Panc1 (cell line): Measurements from ENCODE around the gene AGBL1. TPM values are rescaled to one million over a fixed set of nuclear protein-coding genes. Genes with fewer than 3 reads are reported as not detected.

Experiments used
- ATAC-seq: fragments of 200-7000 bp; cut with Tn5 transposase; 2 replicates; pipeline ENCODE4 v1.9.1; 2020; ENCODE audit warnings: mild to moderate bottlenecking, moderate library complexity
- BruUV-seq: library from RNA; stranded (reverse); fragments of 400-500 nt; replicated peaks from 2 replicates; lab custom pipeline; 2021; lab: Mats Ljungman, UMichigan
- CTCF ChIA-PET: fragments of 300-600 bp; sonication (Branson Sonifier 250); formaldehyde crosslinking; loops from one replicate; lab custom pipeline; 2022; ENCODE audit warnings: antibody characterized with exemption; lab: Charles Lee
- POLR2A ChIA-PET: fragments of 300-600 bp; sonication (Branson Sonifier 250); formaldehyde crosslinking; loops from one replicate; lab custom pipeline; 2022; ENCODE audit warnings: antibody characterized with exemption; lab: Charles Lee
- DNase-seq: peaks from one replicate; pipeline ENCODE4 v3.0.0-alpha.2; 2010; ENCODE audit warnings: low read depth, low spot score
- H3K27ac ChIP-seq: 2 replicates; pipeline ENCODE4 v1.5.1; 2011; ENCODE audit warnings: mild to moderate bottlenecking, low read length, inconsistent platforms
- H3K27me3 ChIP-seq: fragments of 200-500 bp; sonication (Bioruptor generic); 2 replicates; pipeline ENCODE4 v1.6.0; 2014; ENCODE audit warnings: low read length, inconsistent platforms; ENCODE audit not compliant: control insufficient read depth, insufficient read depth
- H3K36me3 ChIP-seq: fragments of 200-500 bp; sonication (Bioruptor generic); 2 replicates; pipeline ENCODE4 v1.5.1; 2014; ENCODE audit warnings: inconsistent platforms, mild to moderate bottlenecking, low read length, moderate library complexity; ENCODE audit not compliant: control insufficient read depth, insufficient read depth
- H3K4me1 ChIP-seq: 2 replicates; pipeline ENCODE4 v1.5.1; 2011; ENCODE audit warnings: inconsistent platforms, mild to moderate bottlenecking, low read length, moderate library complexity; ENCODE audit not compliant: control insufficient read depth, insufficient read depth
- H3K4me3 ChIP-seq, 2 experiments: 2 replicates each; pipeline ENCODE4 v1.5.1; 2011 to 2012; ENCODE audit warnings: low read depth in 2 of 2, low read length in 2 of 2, mild to moderate bottlenecking in 2 of 2, inconsistent platforms in 1 of 2, moderate library complexity in 1 of 2
- H3K9me3 ChIP-seq: fragments of 200-500 bp; sonication (Bioruptor generic); 2 replicates; pipeline ENCODE4 v1.5.1; 2014; ENCODE audit warnings: low read depth, mild to moderate bottlenecking, inconsistent platforms, low read length, moderate library complexity; ENCODE audit not compliant: control insufficient read depth, insufficient read depth
- CTCF ChIP-seq: fragments of 450-650 bp; IDR thresholded peaks from 2 replicates; pipeline ENCODE4 v1.5.1; 2017; ENCODE audit warnings: mild to moderate bottlenecking
- POLR2AphosphoS5 ChIP-seq: IDR thresholded peaks from 2 replicates; pipeline ENCODE4 v1.6.1; 2012; ENCODE audit warnings: mild to moderate bottlenecking, low read depth, low read length, moderate library complexity
- REST ChIP-seq, 2 experiments: IDR thresholded peaks; 2 replicates each; pipeline ENCODE4 v1.6.1; 2011 to 2012; ENCODE audit warnings: low read depth in 2 of 2, control low read depth in 1 of 2, low read length in 1 of 2, mild to moderate bottlenecking in 1 of 2, moderate library complexity in 1 of 2; ENCODE audit not compliant: insufficient read depth in 1 of 2
- SIN3A ChIP-seq: IDR thresholded peaks from 2 replicates; pipeline ENCODE4 v1.6.1; 2012; ENCODE audit warnings: low read depth, mild to moderate bottlenecking, low read length, moderate library complexity, borderline replicate concordance; ENCODE audit not compliant: insufficient read depth
- TCF7L2 ChIP-seq: IDR thresholded peaks from 2 replicates; pipeline ENCODE4 v1.6.1; 2011; ENCODE audit warnings: mild to moderate bottlenecking, low read depth, low read length, inconsistent platforms
- in situ Hi-C: cut with HindIII; loops from 2 replicates; pipeline ENCODE4 v1.10.0; 2016; ENCODE audit warnings: low sequenced_read_pairs, low pct_unique_long_range_greater_than_20kb
- intact Hi-C: fragments of 100-400 bp; cut with micrococcal nuclease; formaldehyde crosslinking; loops from one replicate; pipeline ENCODE4 v1.10.0; 2022; ENCODE audit not compliant: unreplicated experiment
- total RNA-seq: library from RNA; stranded (reverse); gene quantifications from one replicate; pipeline ENCODE4 v1.2.1, GENCODE V29; 2021; ENCODE audit not compliant: unreplicated experiment

The AGBL1 gene
- total RNA-seq, 1 experiment from 2014 or later: not detected

GRCh38 chr15:86040356-86041033 lies 39.2 kb upstream of the AGBL1 start:
- Histone ChIP-seq H3K9me3 (no peaks in the 10 kb centered on the region), H3K27me3 (peaks cover 4% of the 10 kb centered on the region; the same call in 1 of the 2 replicates), H3K4me3 (no peak overlapping the region), H3K4me1 (no peaks in the 10 kb centered on the region), H3K36me3 (no peaks in the 10 kb centered on the region), H3K27ac (no peak overlapping the region)
- ChIA-PET POLR2A (no interaction called here), CTCF (no interaction called here)
- in situ Hi-C loops (no loop called here), intact Hi-C loops (no loop called here)
- TF ChIP-seq SIN3A: no peak
- TF ChIP-seq CTCF: no peak
- no peak for TF ChIP-seq REST (IDR thresholded peaks at IDR 0.05; ENCODE audit: insufficient read depth in 1 of 2, low read depth in 2 of 2, low read length in 1 of 2)
- DNase-seq: no peak
- ATAC-seq: no peak
- BruUV-seq: no TSS peak

- Histone ChIP-seq H3K36me3 (no peaks in the 10 kb centered on the region), H3K4me3 (no peak overlapping the region), H3K27me3 (peaks cover 4% of the 10 kb centered on the region; the same call in 1 of the 2 replicates), H3K27ac (no peak overlapping the region), H3K4me1 (no peaks in the 10 kb centered on the region), H3K9me3 (no peaks in the 10 kb centered on the region)
- TF ChIP-seq POLR2AphosphoS5 (no peak), CTCF (no peak), SIN3A (no peak), TCF7L2 (no peak), REST (IDR thresholded peaks at IDR 0.05; ENCODE audit: insufficient read depth in 1 of 2, low read depth in 2 of 2, low read length in 1 of 2) (no peak)
- no peak for ATAC-seq
- no peak for DNase-seq
- intact Hi-C loops: no loop called here
- in situ Hi-C loops: no loop called here
- CTCF ChIA-PET: interaction anchor here (0.6 kb wide), 1 partner anchor 39 kb away, joined by 4 read pairs; no protein-coding TSS in a partner anchor
- no TSS peak for BruUV-seq
- POLR2A ChIA-PET: no interaction called here
Observed at GRCh38 chr15:86041399-86041798, 38.3 kb upstream of the AGBL1 start.
